Measurements from ENCODE around the gene APOB.

Gene APOB

GRCh38 chr2:21043744-21044532, at the start of gene APOB:
TSS of gene APOB (minus strand) at chr2:21044073. CDS start at chr2:21043945, 128 bp downstream.
- H3K27me3 Mint-ChIP-seq, result peaks cover 29% of the 10 kb centered on the region
- ATAC-seq, result no peak
- H3K36me3 Mint-ChIP-seq, result no peaks in the 10 kb centered on the region
- no peak within 1 kb of the TSS for H3K27ac Mint-ChIP-seq
- peaks cover 7% of the 10 kb centered on the region for H3K4me1 Mint-ChIP-seq
- H3K4me3 Mint-ChIP-seq, result peak within 1 kb of the TSS; percentile 19
- no peaks in the 10 kb centered on the region for H3K9me3 Mint-ChIP-seq

GRCh38 chr2:21092308-21092869, 48.5 kb upstream of the APOB start:
- H3K4me1 Mint-ChIP-seq, result no peaks in the 10 kb centered on the region
- no peaks in the 10 kb centered on the region for H3K9me3 Mint-ChIP-seq
- ATAC-seq, result no peak
- H3K36me3 Mint-ChIP-seq, result no peaks in the 10 kb centered on the region
- no peaks in the 10 kb centered on the region for H3K27me3 Mint-ChIP-seq
- no peak overlapping the region for H3K27ac Mint-ChIP-seq
- H3K4me3 Mint-ChIP-seq, result no peak overlapping the region

- ATAC-seq, result no peak
- Mint-ChIP-seq H3K4me1 (no peaks in the 10 kb centered on the region), H3K9me3 (peaks cover 7% of the 10 kb centered on the region), H3K4me3 (no peak overlapping the region), H3K27me3 (no peaks in the 10 kb centered on the region), H3K27ac (no peak overlapping the region), H3K36me3 (no peaks in the 10 kb centered on the region)
These were observed 40.5 kb upstream of the APOB start for GRCh38 chr2:21084401-21084800.

GRCh38 chr2:21083482-21083881, 39.6 kb upstream of the APOB start:
- Mint-ChIP-seq H3K36me3 (no peaks in the 10 kb centered on the region), H3K4me1 (no peaks in the 10 kb centered on the region), H3K27ac (no peak overlapping the region), H3K27me3 (no peaks in the 10 kb centered on the region), H3K4me3 (no peak overlapping the region), H3K9me3 (peaks cover 7% of the 10 kb centered on the region)
- ATAC-seq, result no peak

GRCh38 chr2:21078296-21078695, 34.4 kb upstream of the APOB start:
- no peak overlapping the region for H3K27ac Mint-ChIP-seq
- ATAC-seq, result no peak
- H3K36me3 Mint-ChIP-seq, result no peaks in the 10 kb centered on the region
- H3K4me3 Mint-ChIP-seq, result no peak overlapping the region
- H3K9me3 Mint-ChIP-seq, result peaks cover 7% of the 10 kb centered on the region
- no peaks in the 10 kb centered on the region for H3K4me1 Mint-ChIP-seq
- no peaks in the 10 kb centered on the region for H3K27me3 Mint-ChIP-seq

GRCh38 chr2:21072477-21073242, 28.8 kb upstream of the APOB start:
- no peak for ATAC-seq
- Mint-ChIP-seq H3K9me3 (no peaks in the 10 kb centered on the region), H3K27me3 (no peaks in the 10 kb centered on the region), H3K36me3 (no peaks in the 10 kb centered on the region), H3K4me1 (no peaks in the 10 kb centered on the region), H3K27ac (no peak overlapping the region), H3K4me3 (no peak overlapping the region)

- Mint-ChIP-seq H3K4me1 (no peaks in the 10 kb centered on the region), H3K4me3 (no peak overlapping the region), H3K9me3 (no peaks in the 10 kb centered on the region), H3K27me3 (no peaks in the 10 kb centered on the region), H3K27ac (no peak overlapping the region), H3K36me3 (no peaks in the 10 kb centered on the region)
- ATAC-seq, result no peak
These were observed 26.7 kb upstream of the APOB start for GRCh38 chr2:21070341-21071257.

GRCh38 chr2:21069746-21070340, 26.0 kb upstream of the APOB start:
- Mint-ChIP-seq H3K36me3 (no peaks in the 10 kb centered on the region), H3K9me3 (no peaks in the 10 kb centered on the region), H3K4me3 (no peak overlapping the region), H3K4me1 (no peaks in the 10 kb centered on the region), H3K27me3 (no peaks in the 10 kb centered on the region), H3K27ac (no peak overlapping the region)
- ATAC-seq, result no peak

GRCh38 chr2:21067859-21068537, 24.1 kb upstream of the APOB start:
- Mint-ChIP-seq H3K4me1 (no peaks in the 10 kb centered on the region), H3K4me3 (no peak overlapping the region), H3K27me3 (no peaks in the 10 kb centered on the region), H3K36me3 (no peaks in the 10 kb centered on the region), H3K9me3 (no peaks in the 10 kb centered on the region), H3K27ac (no peak overlapping the region)
- no peak for ATAC-seq

GRCh38 chr2:21067125-21067524, 23.3 kb upstream of the APOB start:
- no peaks in the 10 kb centered on the region for H3K9me3 Mint-ChIP-seq
- H3K4me1 Mint-ChIP-seq, result no peaks in the 10 kb centered on the region
- no peaks in the 10 kb centered on the region for H3K36me3 Mint-ChIP-seq
- H3K4me3 Mint-ChIP-seq, result no peak overlapping the region
- H3K27ac Mint-ChIP-seq, result no peak overlapping the region
- no peak for ATAC-seq
- no peaks in the 10 kb centered on the region for H3K27me3 Mint-ChIP-seq

GRCh38 chr2:21059885-21060610, 16.2 kb upstream of the APOB start:
- no peak overlapping the region for H3K27ac Mint-ChIP-seq
- no peak overlapping the region for H3K4me3 Mint-ChIP-seq
- H3K4me1 Mint-ChIP-seq, result no peaks in the 10 kb centered on the region
- H3K27me3 Mint-ChIP-seq, result no peaks in the 10 kb centered on the region
- no peak for ATAC-seq
- H3K9me3 Mint-ChIP-seq, result no peaks in the 10 kb centered on the region
- no peaks in the 10 kb centered on the region for H3K36me3 Mint-ChIP-seq

- Mint-ChIP-seq H3K9me3 (no peaks in the 10 kb centered on the region), H3K27me3 (peaks cover 11% of the 10 kb centered on the region), H3K4me1 (no peaks in the 10 kb centered on the region), H3K27ac (no peak overlapping the region), H3K36me3 (no peaks in the 10 kb centered on the region), H3K4me3 (no peak overlapping the region)
- ATAC-seq, result no peak
These were observed 13.2 kb upstream of the APOB start for GRCh38 chr2:21057097-21057496.

GRCh38 chr2:21055879-21056790, 12.3 kb upstream of the APOB start:
- Mint-ChIP-seq H3K36me3 (no peaks in the 10 kb centered on the region), H3K9me3 (no peaks in the 10 kb centered on the region), H3K27me3 (peaks cover 11% of the 10 kb centered on the region), H3K27ac (no peak overlapping the region), H3K4me1 (no peaks in the 10 kb centered on the region), H3K4me3 (no peak overlapping the region)
- ATAC-seq, result no peak

Data from stimulated activated memory B cell treated with anti-CD40 and anti-IgM and Interleukin-4, amounts not matched to agents 10 μg/mL and 1 μg/mL and 100 μg/mL, for 72 hours (primary cell).